NCI-H446 (cell line): Measurements from ENCODE around the gene MPO.
A peak's percentile ranks its signal among the peaks of the same experiment; 100 is the strongest.

ENCODE experiments used
- DNase-seq, 2 experiments: peaks; one replicate each; lab custom pipeline; 2025; lab: John Stamatoyannopoulos, UW

Gene MPO

GRCh38 chr17:58265271-58265670 is 15.5 kb downstream of the MPO start:
- no peak for DNase-seq

- no peak for DNase-seq
These were observed 16.2 kb downstream of the MPO start for GRCh38 chr17:58264407-58265103.

- DNase-seq: no peak
These were observed 17.0 kb downstream of the MPO start for GRCh38 chr17:58263773-58264172.

GRCh38 chr17:58262149-58262548 is 18.6 kb downstream of the MPO start:
- no peak for DNase-seq

GRCh38 chr17:58254803-58255202 is 25.9 kb downstream of the MPO start:
- DNase-seq: no peak

- no peak for DNase-seq
These were observed 27.7 kb downstream of the MPO start for GRCh38 chr17:58253082-58253481.

- DNase-seq: no peak
These were observed 28.6 kb downstream of the MPO start for GRCh38 chr17:58252141-58252540.

GRCh38 chr17:58250344-58251011 is 30.3 kb downstream of the MPO start:
- DNase-seq: no peak

GRCh38 chr17:58249270-58250133 is 31.2 kb downstream of the MPO start:
- DNase-seq: peak; percentile 9 to 53

GRCh38 chr17:58248955-58249269 is 31.8 kb downstream of the MPO start:
- DNase-seq: no peak

- no peak for DNase-seq
These were observed 33.0 kb downstream of the MPO start for GRCh38 chr17:58247511-58248363.

- DNase-seq: no peak
These were observed 34.0 kb downstream of the MPO start for GRCh38 chr17:58246781-58247180.

- no peak for DNase-seq
These were observed 34.5 kb downstream of the MPO start for GRCh38 chr17:58246104-58246740.

- DNase-seq: no peak
These were observed 35.2 kb downstream of the MPO start for GRCh38 chr17:58245428-58246103.

- no peak for DNase-seq
These were observed 35.8 kb downstream of the MPO start for GRCh38 chr17:58244963-58245362.

- no peak for DNase-seq
These were observed 38.5 kb downstream of the MPO start for GRCh38 chr17:58242171-58242784.

GRCh38 chr17:58239987-58240386 is 40.7 kb downstream of the MPO start:
- no peak for DNase-seq

GRCh38 chr17:58238147-58238634 is 42.5 kb downstream of the MPO start, which contains the start of gene LPO:
TSS of gene LPO (plus strand) at chr17:58238584. CDS start at chr17:58242980, 4,396 bp downstream.
- no peak for DNase-seq

- DNase-seq: no peak
These were observed 44.3 kb downstream of the MPO start for GRCh38 chr17:58236394-58236793.

GRCh38 chr17:58235821-58236220 is 44.9 kb downstream of the MPO start:
- DNase-seq: no peak
